GM18517 (cell line): Measurements from ENCODE around the gene CTNND2.

ENCODE experiments used
- ATAC-seq: cut with Tn5 transposase; IDR thresholded peaks from one replicate; pipeline ENCODE4 v1.9.1; 2021; ENCODE audit warnings: mild to moderate bottlenecking, moderate library complexity; ENCODE audit not compliant: unreplicated experiment

The CTNND2 gene

GRCh38 chr5:11527652-11528349 is 376.4 kb downstream of the CTNND2 start:
- no peak for ATAC-seq

GRCh38 chr5:11525020-11525419 is 379.2 kb downstream of the CTNND2 start:
- no peak for ATAC-seq

GRCh38 chr5:11524188-11524587 is 380.1 kb downstream of the CTNND2 start:
- ATAC-seq = no peak

GRCh38 chr5:11522796-11523195 is 381.4 kb downstream of the CTNND2 start:
- ATAC-seq = no peak

- ATAC-seq = no peak
Observed at GRCh38 chr5:11520241-11520930, 383.9 kb downstream of the CTNND2 start.

- ATAC-seq = no peak
Observed at GRCh38 chr5:11519236-11519635, 385.0 kb downstream of the CTNND2 start.

- no peak for ATAC-seq
Observed at GRCh38 chr5:11518676-11519075, 385.6 kb downstream of the CTNND2 start.

GRCh38 chr5:11514705-11515432 is 389.4 kb downstream of the CTNND2 start:
- ATAC-seq = no peak

- ATAC-seq = no peak
Observed at GRCh38 chr5:11511878-11512277, 392.4 kb downstream of the CTNND2 start.

- no peak for ATAC-seq
Observed at GRCh38 chr5:11510889-11511288, 393.4 kb downstream of the CTNND2 start.

- ATAC-seq = no peak
Observed at GRCh38 chr5:11509793-11510192, 394.5 kb downstream of the CTNND2 start.

- no peak for ATAC-seq
Observed at GRCh38 chr5:11507156-11507910, 396.9 kb downstream of the CTNND2 start.

GRCh38 chr5:11504886-11505193 is 399.4 kb downstream of the CTNND2 start:
- ATAC-seq = no peak

- ATAC-seq = no peak
Observed at GRCh38 chr5:11504065-11504885, 400.0 kb downstream of the CTNND2 start.

- ATAC-seq = no peak
Observed at GRCh38 chr5:11502783-11503182, 401.5 kb downstream of the CTNND2 start.

- no peak for ATAC-seq
Observed at GRCh38 chr5:11497651-11498050, 406.6 kb downstream of the CTNND2 start.

GRCh38 chr5:11496137-11496719 is 408.0 kb downstream of the CTNND2 start:
- ATAC-seq = no peak

- ATAC-seq = no peak
Observed at GRCh38 chr5:11494340-11494739, 409.9 kb downstream of the CTNND2 start.

- ATAC-seq = no peak
Observed at GRCh38 chr5:11491404-11492075, 412.7 kb downstream of the CTNND2 start.

- ATAC-seq = no peak
Observed at GRCh38 chr5:11483630-11484029, 420.6 kb downstream of the CTNND2 start.
